Lung (tissue), 12 donors: ENCODE measurements around the gene RUFY4. TPM values are rescaled to one million over a fixed set of nuclear protein-coding genes. Genes with fewer than 3 reads are reported as not detected.
"Not testable (repeated sequence)": the region's sequence is repeated elsewhere in the genome, so short reads cannot be mapped to it uniquely, and the experiment has no call there.

Experiments
- ATAC-seq: fragments of 200-7000 bp; cut with Tn5 transposase; one replicate; pipeline ENCODE4 v1.9.1; 2020; ENCODE audit warnings: moderate number of reproducible peaks; ENCODE audit not compliant: insufficient read depth, low FRiP score
- DNase-seq, 3 donors: peaks; one replicate each; pipeline ENCODE4 v3.0.0-alpha.2; 2013 to 2017
- H3K27ac ChIP-seq, 2 donors: one replicate each; pipeline ENCODE4 v1.5.1; 2013; ENCODE audit warnings: mild to moderate bottlenecking in 2 of 2, moderate library complexity in 2 of 2, control low read depth in 1 of 2, inconsistent platforms in 1 of 2, low read depth in 1 of 2, low read length in 1 of 2
- H3K27me3 ChIP-seq, 3 donors: one replicate each; pipeline ENCODE4 v1.5.1; 2013; ENCODE audit warnings: low read length in 2 of 3; ENCODE audit not compliant: control insufficient read depth in 3 of 3, insufficient read depth in 3 of 3
- H3K36me3 ChIP-seq, 4 donors: one replicate each; pipeline ENCODE4 v1.5.1; 2013; ENCODE audit warnings: low read length in 4 of 4, mild to moderate bottlenecking in 1 of 4, moderate library complexity in 1 of 4; ENCODE audit not compliant: control insufficient read depth in 4 of 4, insufficient read depth in 4 of 4
- H3K4me1 ChIP-seq, 5 donors: one replicate each; pipeline ENCODE4 v1.5.1; 2013; ENCODE audit warnings: low read length in 5 of 5, mild to moderate bottlenecking in 2 of 5, moderate library complexity in 1 of 5; ENCODE audit not compliant: control insufficient read depth in 5 of 5, insufficient read depth in 5 of 5
- H3K4me3 ChIP-seq: one replicate; pipeline ENCODE4 v1.5.1; 2013; ENCODE audit warnings: mild to moderate bottlenecking, control low read depth, moderate library complexity
- H3K9ac ChIP-seq, 2 donors: one replicate each; pipeline ENCODE4 v1.5.1; 2013; ENCODE audit warnings: low read length in 2 of 2, control low read depth in 1 of 2; ENCODE audit not compliant: insufficient read depth in 1 of 2
- H3K9me3 ChIP-seq, 4 donors: one replicate each; pipeline ENCODE4 v1.5.1; 2013; ENCODE audit warnings: low read length in 3 of 4, mild to moderate bottlenecking in 1 of 4, moderate library complexity in 1 of 4; ENCODE audit not compliant: control insufficient read depth in 4 of 4, insufficient read depth in 3 of 4
- WGBS, 2 donors: extraction: QIAGEN DNeasy Blood & Tissue Kit; methylation state at CpG; one replicate each; pipeline ENCODE4 v1.1.7; 2013; 5-methylcytosine and 5-hydroxymethylcytosine counted together
- polyA plus RNA-seq, 2 donors: library from polyadenylated mRNA; stranded (reverse); fragments of 200-250 nt; gene quantifications; one replicate each; pipeline ENCODE4 v1.2.1, GENCODE V29; 2013
- total RNA-seq, 2 donors: library from RNA; depleted of rRNA in 1 of 2; stranded (reverse); fragments of >200 nt in 1 of 2; gene quantifications; one replicate each; pipeline ENCODE4 v1.2.1, GENCODE V29; 2014 to 2021
- TF ChIP-seq, protein P1 (sequence below): IDR thresholded peaks from 2 replicates; pipeline ENCODE4 v1.5.1; 2012; ENCODE audit warnings: mild to moderate bottlenecking; ENCODE audit errors: control extremely low read depth, extremely low read depth
- donor health status: control.
- donor health status: control.
- donor health status: Bipolar disorder and iron deficiency.
- donor health status: healthy.
- donor health status: DM: yes; HTN: yes; CAD: no.

Gene RUFY4
- total and polyA plus RNA-seq, 4 donors: 0.15 to 0.57 (median 0.37) TPM

DNA sequence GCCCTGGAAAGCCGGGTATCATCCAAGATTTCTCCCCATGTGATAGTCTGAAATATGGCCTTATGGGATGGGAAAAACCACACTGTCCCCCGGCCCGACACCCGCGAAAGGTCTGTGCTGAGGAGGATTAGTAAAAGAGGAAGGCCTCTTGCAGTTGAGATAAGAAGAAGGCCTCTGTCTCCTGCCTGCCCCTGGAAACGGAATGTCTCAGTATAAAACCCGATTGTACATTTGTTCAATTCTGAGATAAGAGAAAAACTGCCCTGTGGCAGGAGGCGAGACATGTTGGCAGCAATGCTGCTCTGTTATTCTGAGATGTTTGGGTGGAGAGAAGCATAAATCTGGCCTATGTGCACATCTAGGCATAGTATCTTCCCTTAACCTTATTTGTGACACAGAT, 26.8 kb downstream of the RUFY4 start:
- TF ChIP-seq, protein P1, sequence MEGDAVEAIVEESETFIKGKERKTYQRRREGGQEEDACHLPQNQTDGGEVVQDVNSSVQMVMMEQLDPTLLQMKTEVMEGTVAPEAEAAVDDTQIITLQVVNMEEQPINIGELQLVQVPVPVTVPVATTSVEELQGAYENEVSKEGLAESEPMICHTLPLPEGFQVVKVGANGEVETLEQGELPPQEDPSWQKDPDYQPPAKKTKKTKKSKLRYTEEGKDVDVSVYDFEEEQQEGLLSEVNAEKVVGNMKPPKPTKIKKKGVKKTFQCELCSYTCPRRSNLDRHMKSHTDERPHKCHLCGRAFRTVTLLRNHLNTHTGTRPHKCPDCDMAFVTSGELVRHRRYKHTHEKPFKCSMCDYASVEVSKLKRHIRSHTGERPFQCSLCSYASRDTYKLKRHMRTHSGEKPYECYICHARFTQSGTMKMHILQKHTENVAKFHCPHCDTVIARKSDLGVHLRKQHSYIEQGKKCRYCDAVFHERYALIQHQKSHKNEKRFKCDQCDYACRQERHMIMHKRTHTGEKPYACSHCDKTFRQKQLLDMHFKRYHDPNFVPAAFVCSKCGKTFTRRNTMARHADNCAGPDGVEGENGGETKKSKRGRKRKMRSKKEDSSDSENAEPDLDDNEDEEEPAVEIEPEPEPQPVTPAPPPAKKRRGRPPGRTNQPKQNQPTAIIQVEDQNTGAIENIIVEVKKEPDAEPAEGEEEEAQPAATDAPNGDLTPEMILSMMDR: no peak
- H3K27me3 ChIP-seq: no peaks in the 10 kb centered on the region
- no peaks in the 10 kb centered on the region for H3K36me3 ChIP-seq
- H3K4me1 ChIP-seq: no peaks in the 10 kb centered on the region
- H3K4me3 ChIP-seq: no peak overlapping the region
- WGBS, 2 donors: 47 to 62% methylated on average over 8 of the region's 8 CpGs
- DNase-seq: no peak
- H3K27ac ChIP-seq: no peak overlapping the region
- H3K9me3 ChIP-seq: peaks cover 0 to 2% (median 0%) of the 10 kb centered on the region in 4 donors
- no peak overlapping the region for H3K9ac ChIP-seq
- ATAC-seq: no peak

DNA sequence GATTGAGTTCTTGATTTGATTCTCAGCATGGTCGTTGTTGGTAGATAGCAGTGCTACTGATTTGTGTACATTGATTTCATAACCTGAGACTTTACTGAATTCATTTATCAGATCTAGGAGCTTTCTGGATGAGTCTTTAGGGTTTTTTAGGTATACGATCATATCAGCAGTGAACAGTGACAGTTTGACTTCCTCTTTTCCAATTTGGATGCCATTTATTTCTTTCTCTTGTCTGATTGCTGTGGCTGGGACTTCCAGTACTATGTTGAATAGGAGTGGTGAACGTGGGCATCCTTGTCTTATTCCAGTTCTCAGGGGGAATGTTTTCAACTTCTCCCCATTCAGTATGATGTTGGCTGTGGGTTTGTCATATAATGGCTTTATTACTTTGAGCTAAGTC, 28.9 kb downstream of the RUFY4 start:
- ATAC-seq: no peak
- TF ChIP-seq, protein P1: no peak
- no peak overlapping the region for H3K4me3 ChIP-seq
- H3K9ac ChIP-seq: no peak overlapping the region
- H3K27ac ChIP-seq: no peak overlapping the region
- H3K36me3 ChIP-seq: no peaks in the 10 kb centered on the region
- DNase-seq: no peak
- no peaks in the 10 kb centered on the region for H3K27me3 ChIP-seq
- H3K4me1 ChIP-seq: no peaks in the 10 kb centered on the region
- WGBS, 2 donors: 74 to 81% methylated on average over 3 of the region's 3 CpGs
- no peaks in the 10 kb centered on the region for H3K9me3 ChIP-seq

DNA sequence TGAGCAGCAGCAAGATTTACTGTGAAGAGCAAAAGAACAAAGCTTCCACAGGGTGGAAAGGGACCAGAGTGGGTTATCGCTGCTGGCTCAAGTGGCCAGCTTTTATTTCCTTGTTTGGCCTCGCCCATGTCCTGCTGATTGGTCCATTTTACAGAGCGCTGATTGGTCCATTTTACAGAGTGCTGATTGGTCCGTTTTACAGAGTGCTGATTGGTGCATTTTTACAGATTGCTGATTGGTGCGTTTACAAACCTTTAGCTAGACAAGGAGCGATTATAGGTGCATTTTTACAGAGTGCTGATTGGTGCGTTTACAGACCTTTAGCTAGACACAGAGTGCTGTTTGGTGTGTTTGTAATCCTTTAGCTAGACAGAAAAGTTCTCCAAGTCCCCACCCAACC, 39.8 kb downstream of the RUFY4 start:
- H3K27me3 ChIP-seq, H3K27ac ChIP-seq, H3K4me3 ChIP-seq, DNase-seq, H3K36me3 ChIP-seq, H3K9ac ChIP-seq, H3K4me1 ChIP-seq, H3K9me3 ChIP-seq, ATAC-seq: not testable (repeated sequence)
- 86 to 90% methylated on average over 7 of the region's 7 CpGs for WGBS, 2 donors

DNA sequence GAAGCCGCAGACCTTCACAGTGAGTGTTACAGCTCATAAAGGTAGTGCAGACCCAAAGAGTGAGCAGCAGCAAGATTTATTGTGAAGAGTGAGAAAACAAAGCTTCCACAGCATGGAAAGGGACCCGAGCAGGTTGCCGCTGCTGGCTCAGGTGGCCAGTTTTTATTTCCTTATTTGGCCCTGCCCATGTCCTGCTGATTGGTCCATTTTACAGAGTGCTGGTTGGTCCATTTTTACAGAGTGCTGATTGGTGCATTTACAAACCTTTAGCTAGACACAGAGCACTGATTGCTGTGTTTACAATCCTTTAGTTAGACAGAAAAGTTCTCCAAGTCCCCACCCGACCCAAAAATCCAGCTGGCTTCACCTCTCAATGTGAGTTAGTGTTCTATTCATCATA, 52.7 kb downstream of the RUFY4 start:
- H3K4me1 ChIP-seq: peaks cover 0 to 12% (median 4%) of the 10 kb centered on the region in 5 donors
- not testable (repeated sequence) for H3K27ac ChIP-seq, H3K9me3 ChIP-seq, DNase-seq, ATAC-seq, H3K27me3 ChIP-seq, H3K36me3 ChIP-seq, H3K9ac ChIP-seq, H3K4me3 ChIP-seq
- 86 to 92% methylated on average over 4 of the region's 4 CpGs for WGBS, 2 donors

DNA sequence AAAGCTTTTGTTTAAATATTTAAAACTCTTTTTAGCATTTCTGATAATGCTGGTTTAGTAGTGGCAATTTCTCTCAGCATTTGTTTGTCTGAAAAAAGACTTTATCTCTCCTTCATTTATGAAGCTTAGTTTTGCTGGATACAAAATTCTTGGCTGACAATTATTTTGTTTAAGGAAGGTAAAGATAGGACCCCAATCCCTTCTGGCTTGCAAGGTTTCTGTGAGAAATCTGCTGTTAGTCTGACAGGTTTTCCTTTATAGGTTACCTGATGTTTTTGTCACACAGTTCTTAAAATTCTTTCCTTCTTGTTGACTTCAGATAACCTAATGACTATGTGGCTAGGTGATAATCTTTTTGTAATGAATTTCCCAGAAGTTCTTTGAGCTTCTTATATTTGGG, 53.2 kb downstream of the RUFY4 start:
- H3K36me3 ChIP-seq, DNase-seq, ATAC-seq, H3K9ac ChIP-seq, H3K4me3 ChIP-seq, H3K27ac ChIP-seq, H3K9me3 ChIP-seq, H3K27me3 ChIP-seq: not testable (repeated sequence)
- peaks cover 0 to 12% (median 4%) of the 10 kb centered on the region in 5 donors for H3K4me1 ChIP-seq
